Skeletal muscle cell (primary cell): ENCODE results near the gene ATP5F1C.

Source experiments
- DNase-seq: peaks from one replicate; pipeline ENCODE4 v3.0.0-alpha.2; 2010; ENCODE audit warnings: low read depth
- H3K4me3 ChIP-seq: 2 replicates; pipeline ENCODE4 v1.5.1; 2011; ENCODE audit warnings: low read depth, mild to moderate bottlenecking, control low read depth, low read length, moderate library complexity

ATP5F1C gene

DNA sequence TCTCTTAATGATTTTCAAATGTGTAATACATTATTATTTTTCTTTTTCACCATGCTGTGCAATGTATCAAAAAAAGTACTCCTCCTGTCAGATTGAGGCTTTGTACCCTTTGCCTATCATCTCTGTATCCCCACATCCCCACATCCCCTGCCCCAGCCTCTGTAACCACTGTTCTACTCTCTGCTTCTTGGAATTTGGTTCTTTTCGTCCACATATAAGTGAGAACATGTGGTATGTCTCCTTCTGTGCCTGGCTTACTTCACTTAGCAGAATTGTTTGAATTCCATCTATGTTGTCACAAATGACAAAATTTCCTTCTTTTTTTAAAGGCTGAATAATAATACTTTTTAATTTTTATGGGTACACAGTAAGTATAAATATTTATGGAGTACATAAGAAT is 44.1 kb downstream of the ATP5F1C start:
- no peak overlapping the region for H3K4me3 ChIP-seq
- DNase-seq = no peak

DNA sequence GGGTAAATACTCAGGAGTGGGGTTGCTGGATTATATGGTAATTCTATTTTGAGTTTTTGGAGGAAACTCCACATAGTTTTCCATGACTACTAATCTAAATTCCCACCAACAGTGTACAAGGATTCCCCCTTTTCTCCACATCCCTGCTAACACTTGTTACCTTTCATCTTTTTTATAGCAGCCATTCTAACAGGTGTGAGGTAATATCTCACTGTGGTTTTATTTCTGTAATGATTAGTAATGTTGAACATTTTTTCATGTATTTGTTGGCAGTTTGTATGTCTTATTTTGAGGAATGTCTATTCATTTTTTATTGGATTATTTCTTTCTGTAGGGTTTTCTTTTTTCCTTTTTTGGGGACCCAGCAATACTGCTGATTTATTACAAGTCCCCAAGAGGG is 45.2 kb downstream of the ATP5F1C start:
- no peak overlapping the region for H3K4me3 ChIP-seq
- no peak for DNase-seq

GRCh38 chr10:7834262-7834661 is 46.3 kb downstream of the ATP5F1C start:
- H3K4me3 ChIP-seq = no peak overlapping the region

GRCh38 chr10:7836571-7836970 is 48.6 kb downstream of the ATP5F1C start:
- H3K4me3 ChIP-seq = no peak overlapping the region
- no peak for DNase-seq

More at GRCh38 chr10:7834262-7834661, 46.3 kb downstream of the ATP5F1C start:
- no peak for DNase-seq

GRCh38 chr10:7846591-7846990 is 58.6 kb downstream of the ATP5F1C start:
- DNase-seq = no peak
- H3K4me3 ChIP-seq = no peak overlapping the region

- H3K4me3 ChIP-seq = no peak overlapping the region
- DNase-seq = no peak
Measured at GRCh38 chr10:7853226-7853842, 65.4 kb downstream of the ATP5F1C start.

- DNase-seq = no peak
- H3K4me3 ChIP-seq = no peak overlapping the region
Measured at GRCh38 chr10:7853890-7854289, 65.9 kb downstream of the ATP5F1C start.

DNA sequence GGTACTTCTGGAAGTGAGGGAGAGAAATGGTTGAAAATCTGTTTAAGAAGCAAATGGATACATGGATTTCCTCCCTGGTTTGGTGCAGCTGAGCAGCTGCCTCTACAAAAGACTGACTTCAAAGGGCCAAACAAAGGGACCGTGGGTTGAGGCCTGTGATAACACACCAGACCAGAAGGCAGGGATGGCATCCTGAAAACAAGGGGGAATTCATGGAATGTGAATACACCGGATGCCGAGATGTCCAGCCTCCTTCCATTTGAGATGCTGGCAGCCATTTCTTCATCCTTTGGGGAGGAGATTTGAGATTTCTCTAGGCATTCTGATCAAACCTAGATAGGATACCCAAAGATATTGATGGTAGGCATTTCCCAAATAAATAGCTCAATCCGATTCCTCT is 67.2 kb downstream of the ATP5F1C start:
- no peak overlapping the region for H3K4me3 ChIP-seq
- DNase-seq = no peak

- no peak overlapping the region for H3K4me3 ChIP-seq
- DNase-seq = no peak
Measured at GRCh38 chr10:7856678-7857077, 68.7 kb downstream of the ATP5F1C start.

GRCh38 chr10:7857262-7857661 is 69.3 kb downstream of the ATP5F1C start:
- H3K4me3 ChIP-seq = no peak overlapping the region
- no peak for DNase-seq
